GM20000 (cell line): ENCODE data around the gene MEIS2.

ENCODE experiments used
- DNase-seq: peaks from one replicate; pipeline ENCODE4 v3.0.0; 2012; ENCODE audit warnings: low spot score
- CTCF ChIP-seq: IDR thresholded peaks from 2 replicates; pipeline ENCODE4 v1.5.1; 2012; ENCODE audit warnings: mild to moderate bottlenecking, control low read depth; ENCODE audit errors: extremely low read depth, missing control alignments

MEIS2 gene

GRCh38 chr15:37115538-37115937, 15.2 kb upstream of the MEIS2 start:
- TF ChIP-seq CTCF: no peak
- no peak for DNase-seq

- DNase-seq: no peak
- no peak for TF ChIP-seq CTCF
These were observed 12.8 kb upstream of the MEIS2 start for GRCh38 chr15:37112971-37113670.

GRCh38 chr15:37112171-37112570, 11.8 kb upstream of the MEIS2 start:
- no peak for TF ChIP-seq CTCF
- no peak for DNase-seq

GRCh38 chr15:37111427-37111717, 11.0 kb upstream of the MEIS2 start:
- TF ChIP-seq CTCF: no peak
- no peak for DNase-seq

- DNase-seq: no peak
- TF ChIP-seq CTCF: no peak
These were observed 9.7 kb upstream of the MEIS2 start for GRCh38 chr15:37109872-37110572.

GRCh38 chr15:37109168-37109871, 9.0 kb upstream of the MEIS2 start:
- DNase-seq: no peak
- no peak for TF ChIP-seq CTCF

- TF ChIP-seq CTCF: no peak
- no peak for DNase-seq
These were observed 8.2 kb upstream of the MEIS2 start for GRCh38 chr15:37108381-37109167.
